Measurements from ENCODE around the gene PATJ.

GRCh38 chr1:61931587-61932279, 189.5 kb downstream of the PATJ start:
- TF ChIP-seq POLR2A (IDR thresholded peaks at IDR 0.05) (no peak), CTCF (IDR thresholded peaks at IDR 0.05 in 8 of 11, conservative IDR thresholded peaks at IDR 0.05 in 3 of 11) (no peak)
